B cell (primary cell): Measurements from ENCODE around the gene ZNF22. TPM values are rescaled to one million over a fixed set of nuclear protein-coding genes. Genes with fewer than 3 reads are reported as not detected.

Source experiments
- ATAC-seq: fragments of 200-7000 bp; cut with Tn5 transposase; one replicate; pipeline ENCODE4 v1.10.0; 2021; ENCODE audit warnings: low read depth, mild to moderate bottlenecking, moderate number of reproducible peaks, moderate library complexity
- CTCF ChIA-PET: fragments of 350-600 bp; sonication (Branson Sonifier 250); formaldehyde crosslinking; loops from one replicate; lab custom pipeline; 2021; ENCODE audit warnings: antibody characterized with exemption, inconsistent platforms; lab: Charles Lee
- POLR2A ChIA-PET: fragments of 350-600 bp; sonication (Branson Sonifier 250); formaldehyde crosslinking; loops from one replicate; lab custom pipeline; 2021; ENCODE audit warnings: antibody characterized with exemption; lab: Charles Lee
- DNase-seq: peaks from one replicate; pipeline ENCODE4 v3.0.0; 2013
- H2AFZ ChIP-seq: 2 replicates; pipeline ENCODE4 v1.6.1; 2012; ENCODE audit warnings: mild to moderate bottlenecking, low read depth, low read length; ENCODE audit not compliant: insufficient read depth, poor library complexity, severe bottlenecking
- H3K27ac ChIP-seq, 2 donors: 1 replicate in 1 of 2; 2 replicates in 1 of 2; pipeline ENCODE4 v1.5.1; 2012 to 2013; ENCODE audit warnings: low read length in 2 of 2, mild to moderate bottlenecking in 2 of 2, moderate library complexity in 1 of 2
- H3K27me3 ChIP-seq, 4 experiments: fragments of 200-600 bp in 1 of 4; sonication (generic) in 1 of 4; replicated peaks in 1 of 4; 1 replicate in 2 of 4; 2 replicates in 2 of 4; pipeline versions ENCODE4 v1.6.1 to v1.7.0; 2013 to 2016; ENCODE audit warnings: low read length in 3 of 4, mild to moderate bottlenecking in 2 of 4, mixed read lengths in 1 of 4, moderate library complexity in 1 of 4; ENCODE audit not compliant: insufficient read depth in 4 of 4, control insufficient read depth in 3 of 4; ENCODE audit errors: control extremely low read depth in 1 of 4
- H3K36me3 ChIP-seq, 2 experiments: replicated peaks in 1 of 2; 1 replicate in 1 of 2; 2 replicates in 1 of 2; pipeline versions ENCODE4 v1.6.1 to v1.7.1; 2013; ENCODE audit warnings: low read length in 1 of 2; ENCODE audit not compliant: insufficient read depth in 2 of 2, control insufficient read depth in 1 of 2; ENCODE audit errors: control extremely low read depth in 1 of 2, extremely low read depth in 1 of 2
- H3K4me1 ChIP-seq, 2 donors: fragments of 200-600 bp in 1 of 2; sonication (generic) in 1 of 2; 1 replicate in 1 of 2; 2 replicates in 1 of 2; pipeline versions ENCODE4 v1.5.1 to v1.6.1; 2013 to 2017; ENCODE audit warnings: low read length in 2 of 2; ENCODE audit not compliant: control insufficient read depth in 2 of 2, insufficient read depth in 2 of 2
- H3K4me2 ChIP-seq: replicated peaks from 2 replicates; pipeline ENCODE3; 2012; ENCODE audit warnings: mild to moderate bottlenecking, low read depth, low read length; ENCODE audit not compliant: poor library complexity, severe bottlenecking
- H3K4me3 ChIP-seq, 5 experiments: fragments of 200-600 bp in 1 of 5; sonication (generic) in 1 of 5; 1 replicate in 3 of 5; 2 replicates in 2 of 5; pipeline versions ENCODE4 v1.5.1 to v1.7.0; 2011 to 2016; ENCODE audit warnings: low read length in 4 of 5, mild to moderate bottlenecking in 4 of 5, low read depth in 2 of 5, control low read depth in 1 of 5, moderate library complexity in 1 of 5; ENCODE audit not compliant: insufficient read depth in 1 of 5; ENCODE audit errors: control extremely low read depth in 1 of 5, extremely low read depth in 1 of 5
- H3K79me2 ChIP-seq: fragments of 200-600 bp; sonication (generic); one replicate; pipeline ENCODE4 v1.6.0; 2016; ENCODE audit warnings: low read length; ENCODE audit not compliant: control insufficient read depth, insufficient read depth
- H3K9ac ChIP-seq: fragments of 200-600 bp; sonication (generic); 2 replicates; pipeline ENCODE4 v1.6.1; 2017; ENCODE audit warnings: mild to moderate bottlenecking, low read length, moderate library complexity
- H3K9me3 ChIP-seq, 3 donors: one replicate each; pipeline versions ENCODE4 v1.6.1 to v1.7.1; 2013; ENCODE audit warnings: low read length in 2 of 3; ENCODE audit not compliant: control insufficient read depth in 2 of 3, insufficient read depth in 1 of 3; ENCODE audit errors: control extremely low read depth in 1 of 3
- H4K20me1 ChIP-seq: 2 replicates; pipeline ENCODE4 v1.6.0; 2012; ENCODE audit warnings: mild to moderate bottlenecking, low read length; ENCODE audit not compliant: insufficient read depth, control insufficient read depth, poor library complexity, severe bottlenecking
- H3K27ac Mint-ChIP-seq: one replicate; pipeline ENCODE4 v1.8.0; 2021; ENCODE audit warnings: mixed read lengths
- H3K27me3 Mint-ChIP-seq: one replicate; pipeline ENCODE4 v1.8.0; 2021; ENCODE audit warnings: mixed read lengths
- H3K4me1 Mint-ChIP-seq: one replicate; pipeline ENCODE4 v1.8.0; 2021; ENCODE audit warnings: mixed read lengths
- H3K4me3 Mint-ChIP-seq: one replicate; pipeline ENCODE4 v1.8.0; 2021; ENCODE audit warnings: mixed read lengths
- H3K9me3 Mint-ChIP-seq: one replicate; pipeline ENCODE4 v1.8.0; 2022; ENCODE audit warnings: mixed read lengths; ENCODE audit not compliant: insufficient read depth
- EZH2 ChIP-seq: IDR thresholded peaks from 2 replicates; pipeline ENCODE4 v1.6.1; 2012; ENCODE audit warnings: borderline replicate concordance, low read depth, mild to moderate bottlenecking, moderate library complexity, low read length; ENCODE audit not compliant: insufficient read depth, poor library complexity, severe bottlenecking
- WGBS: methylation state at CpG from one replicate; pipeline ENCODE4 v1.1.5; 2013; ENCODE audit warnings: missing lambda C conversion rate; ENCODE audit not compliant: insufficient coverage; 5-methylcytosine and 5-hydroxymethylcytosine counted together
- intact Hi-C: fragments of 100-400 bp; cut with micrococcal nuclease; formaldehyde crosslinking; loops from one replicate; pipeline ENCODE4 v1.10.0; 2022
- polyA plus RNA-seq: library from polyadenylated mRNA; depleted of rRNA; stranded (reverse); fragments of >200 nt; gene quantifications from 2 replicates; pipeline ENCODE4 v1.2.3, GENCODE V29; 2012
- total RNA-seq, 2 donors: library from RNA; stranded (reverse); fragments of 120-200 nt in 1 of 2; gene quantifications; 1 replicate in 1 of 2; 2 replicates in 1 of 2; pipeline versions ENCODE4 v1.2.3 to v1.2.4, GENCODE V29; 2013 to 2022
- TF ChIP-seq, protein P1 (sequence below): fragments of 200-600 bp; IDR thresholded peaks from one replicate; pipeline ENCODE4 v1.8.0; 2022; ENCODE audit warnings: antibody characterized with exemption, mild to moderate bottlenecking

The ZNF22 gene
- total and polyA plus RNA-seq, 2 donors (not counting 1 experiment from before 2014, with no cell fraction given), result 7.7 to 31.4 TPM

DNA sequence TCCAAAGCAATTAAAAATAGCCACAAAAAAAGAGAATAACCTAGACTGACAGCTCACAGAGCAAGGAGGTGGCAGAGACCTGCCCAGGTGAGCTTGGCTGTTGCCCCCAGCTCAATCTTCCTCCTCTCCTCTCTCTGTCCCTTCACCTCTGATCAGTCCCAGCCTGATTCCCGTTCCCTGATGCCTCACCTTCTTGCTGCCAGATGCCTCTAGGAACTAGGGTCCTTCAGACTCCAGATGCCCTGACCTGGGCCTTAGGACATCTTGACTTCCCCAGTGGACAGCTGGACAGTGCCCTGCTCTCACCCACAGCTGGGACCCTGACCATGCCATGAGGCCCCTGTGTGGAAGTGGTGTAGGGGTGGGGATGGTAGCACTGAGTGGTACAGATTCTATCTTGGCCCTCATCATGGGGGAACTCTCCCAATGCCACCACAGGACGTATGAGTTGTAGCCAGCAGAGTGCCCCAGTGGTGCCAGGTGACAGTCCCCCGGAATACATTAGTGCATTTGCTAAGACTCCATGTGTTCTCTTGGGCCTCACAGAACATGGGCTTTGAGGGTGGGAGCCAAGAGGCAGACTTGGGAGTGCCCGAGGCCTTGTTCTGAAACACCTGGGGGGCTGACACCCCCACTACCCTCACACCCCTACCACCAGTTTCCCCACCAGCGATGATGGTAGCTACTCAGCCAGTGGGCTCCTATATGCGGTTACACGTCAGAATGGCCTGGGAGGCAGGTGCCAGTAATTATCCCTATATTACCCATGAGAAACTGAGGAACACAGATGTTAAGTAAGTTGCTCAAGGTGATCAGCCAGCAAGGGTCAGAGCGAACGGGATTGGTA, 24.1 kb upstream of the ZNF22 start:
- Mint-ChIP-seq H3K27ac (no peak overlapping the region), H3K9me3 (no peaks in the 10 kb centered on the region), H3K4me1 (peaks cover 27% of the 10 kb centered on the region), H3K27me3 (no peaks in the 10 kb centered on the region), H3K4me3 (no peak overlapping the region)
- H3K4me1 ChIP-seq, result peaks cover 20 to 37% of the 10 kb centered on the region in 2 donors
- H3K4me3 ChIP-seq, result no peak overlapping the region
- H3K9ac ChIP-seq, result no peak overlapping the region
- no peak overlapping the region for H3K27ac ChIP-seq
- POLR2A ChIA-PET, result no interaction called here
- peaks cover 0 to 9% (median 0%) of the 10 kb centered on the region in 4 experiments for H3K27me3 ChIP-seq
- H3K9me3 ChIP-seq, result no peaks in the 10 kb centered on the region
- H4K20me1 ChIP-seq, result no peaks in the 10 kb centered on the region
- no peak for ATAC-seq
- no peak overlapping the region for H3K4me2 ChIP-seq
- DNase-seq, result no peak
- no peak overlapping the region for H2AFZ ChIP-seq
- TF ChIP-seq, protein P1, sequence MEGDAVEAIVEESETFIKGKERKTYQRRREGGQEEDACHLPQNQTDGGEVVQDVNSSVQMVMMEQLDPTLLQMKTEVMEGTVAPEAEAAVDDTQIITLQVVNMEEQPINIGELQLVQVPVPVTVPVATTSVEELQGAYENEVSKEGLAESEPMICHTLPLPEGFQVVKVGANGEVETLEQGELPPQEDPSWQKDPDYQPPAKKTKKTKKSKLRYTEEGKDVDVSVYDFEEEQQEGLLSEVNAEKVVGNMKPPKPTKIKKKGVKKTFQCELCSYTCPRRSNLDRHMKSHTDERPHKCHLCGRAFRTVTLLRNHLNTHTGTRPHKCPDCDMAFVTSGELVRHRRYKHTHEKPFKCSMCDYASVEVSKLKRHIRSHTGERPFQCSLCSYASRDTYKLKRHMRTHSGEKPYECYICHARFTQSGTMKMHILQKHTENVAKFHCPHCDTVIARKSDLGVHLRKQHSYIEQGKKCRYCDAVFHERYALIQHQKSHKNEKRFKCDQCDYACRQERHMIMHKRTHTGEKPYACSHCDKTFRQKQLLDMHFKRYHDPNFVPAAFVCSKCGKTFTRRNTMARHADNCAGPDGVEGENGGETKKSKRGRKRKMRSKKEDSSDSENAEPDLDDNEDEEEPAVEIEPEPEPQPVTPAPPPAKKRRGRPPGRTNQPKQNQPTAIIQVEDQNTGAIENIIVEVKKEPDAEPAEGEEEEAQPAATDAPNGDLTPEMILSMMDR, result no peak
- TF ChIP-seq EZH2, result no peak
- H3K36me3 ChIP-seq, result no peaks in the 10 kb centered on the region
- H3K79me2 ChIP-seq, result no peaks in the 10 kb centered on the region
- intact Hi-C loops, result no loop called here
- CTCF ChIA-PET, result interaction anchor here (0.7 to 9.0 kb wide), 6 partner anchors 8 to 44 kb away, joined by 3 to 93 read pairs (median 3); no protein-coding TSS in a partner anchor
- 77% methylated on average over 4 of the region's 9 CpGs for WGBS
